H1 (cell line): ENCODE data around the gene RAMP3. TPM values are rescaled to one million over a fixed set of nuclear protein-coding genes. Genes with fewer than 3 reads are reported as not detected.
A peak's percentile ranks its signal among the peaks of the same experiment; 100 is the strongest.

ENCODE experiments used
- CTCF ChIA-PET: fragments of 300-600 bp; sonication (Branson Sonifier 250); formaldehyde crosslinking; loops from one replicate; lab custom pipeline; 2021; ENCODE audit not compliant: partially characterized antibody; lab: Charles Lee
- POLR2A ChIA-PET: fragments of 300-600 bp; sonication (Branson Sonifier 250); formaldehyde crosslinking; loops from one replicate; lab custom pipeline; 2021; ENCODE audit warnings: inconsistent platforms; ENCODE audit not compliant: partially characterized antibody; lab: Charles Lee
- DNase-seq, 2 experiments: peaks; one replicate each; pipeline versions ENCODE4 v3.0.0 to v3.0.0-alpha.2; 2010 to 2022; ENCODE audit warnings: low spot score in 2 of 2, low read depth in 1 of 2, mixed read lengths in 1 of 2
- FAIRE-seq: peaks from 2 replicates; lab custom pipeline; 2011; peaks lifted over from hg19 to GRCh38; lab: Jason Lieb, UNC
- H2AFZ ChIP-seq: 2 replicates; pipeline ENCODE4 v1.8.1; 2012; ENCODE audit warnings: low read length, inconsistent platforms
- H2AK5ac ChIP-seq: 2 replicates; pipeline ENCODE4 v1.6.1; 2013; ENCODE audit warnings: low read depth, low read length
- H2BK120ac ChIP-seq: replicated peaks from 2 replicates; pipeline ENCODE3; 2013; ENCODE audit warnings: low read depth, low read length, inconsistent platforms
- H2BK12ac ChIP-seq: 2 replicates; pipeline ENCODE4 v1.6.1; 2013; ENCODE audit warnings: low read depth, low read length
- H2BK15ac ChIP-seq: 2 replicates; pipeline ENCODE4 v1.6.1; 2013; ENCODE audit warnings: low read length
- H2BK20ac ChIP-seq: 2 replicates; pipeline ENCODE4 v1.6.1; 2013; ENCODE audit warnings: low read length
- H2BK5ac ChIP-seq: 2 replicates; pipeline ENCODE4 v1.6.1; 2013; ENCODE audit warnings: low read depth, low read length
- H3K14ac ChIP-seq: 2 replicates; pipeline ENCODE4 v1.6.1; 2013; ENCODE audit warnings: inconsistent platforms; ENCODE audit not compliant: insufficient read length
- H3K18ac ChIP-seq: 2 replicates; pipeline ENCODE4 v1.6.1; 2013; ENCODE audit warnings: low read length; ENCODE audit errors: extremely low read depth
- H3K23ac ChIP-seq: 2 replicates; pipeline ENCODE4 v1.6.1; 2013; ENCODE audit warnings: inconsistent platforms; ENCODE audit not compliant: insufficient read length
- H3K23me2 ChIP-seq: 2 replicates; pipeline ENCODE4 v1.6.1; 2013; ENCODE audit warnings: low read depth, low read length
- H3K27ac ChIP-seq: 2 replicates; pipeline ENCODE4 v1.6.1; 2011; ENCODE audit warnings: low read depth, low read length, inconsistent platforms
- H3K27me3 ChIP-seq, 4 experiments: replicated peaks in 1 of 4; 1 replicate in 1 of 4; 2 replicates in 3 of 4; pipeline versions ENCODE4 v1.6.1 to v1.8.1; 2011 to 2013; ENCODE audit warnings: low read length in 3 of 4, mild to moderate bottlenecking in 3 of 4, inconsistent platforms in 2 of 4, mixed read lengths in 2 of 4, moderate library complexity in 1 of 4; ENCODE audit not compliant: control insufficient read depth in 3 of 4, insufficient read depth in 3 of 4; ENCODE audit errors: extremely low read depth in 1 of 4
- H3K36me3 ChIP-seq, 4 experiments: 2 replicates each; pipeline versions ENCODE4 v1.6.1 to v1.8.1; 2011 to 2013; ENCODE audit warnings: mild to moderate bottlenecking in 4 of 4, low read length in 3 of 4, moderate library complexity in 2 of 4, control low read depth in 1 of 4, inconsistent platforms in 1 of 4; ENCODE audit not compliant: insufficient read depth in 4 of 4, control insufficient read depth in 2 of 4
- H3K4ac ChIP-seq: replicated peaks from 2 replicates; pipeline ENCODE3; 2013; ENCODE audit warnings: low read length, low read depth, mixed read lengths, inconsistent platforms; ENCODE audit not compliant: insufficient read length
- H3K4me1 ChIP-seq, 4 experiments: replicated peaks in 1 of 4; 1 replicate in 1 of 4; 2 replicates in 3 of 4; pipeline versions ENCODE4 v1.6.1 to v1.8.1; 2011 to 2013; ENCODE audit warnings: low read length in 3 of 4, inconsistent platforms in 2 of 4, mixed read lengths in 1 of 4; ENCODE audit not compliant: insufficient read depth in 4 of 4, control insufficient read depth in 3 of 4
- H3K4me2 ChIP-seq, 2 experiments: 2 replicates each; pipeline versions ENCODE4 v1.6.1 to v1.8.1; 2011 to 2013; ENCODE audit warnings: low read depth in 2 of 2, low read length in 2 of 2, control low read depth in 1 of 2, inconsistent platforms in 1 of 2, mild to moderate bottlenecking in 1 of 2; ENCODE audit not compliant: insufficient read depth in 1 of 2
- H3K4me3 ChIP-seq, 4 experiments: fragments of 200-600, 300-600 bp in 1 of 4; sonication (generic), shearing (Covaris generic), sonication (Bioruptor Twin) in 1 of 4; 2 replicates each; pipeline versions ENCODE4 v1.5.1 to v1.8.1; 2011 to 2016; ENCODE audit warnings: low read length in 4 of 4, low read depth in 3 of 4, control low read depth in 2 of 4, inconsistent platforms in 2 of 4, mild to moderate bottlenecking in 2 of 4, mixed read lengths in 1 of 4, moderate library complexity in 1 of 4; ENCODE audit not compliant: insufficient read depth in 2 of 4; ENCODE audit errors: extremely low read depth in 1 of 4
- H3K56ac ChIP-seq: replicated peaks from 2 replicates; pipeline ENCODE3; 2013; ENCODE audit warnings: low read depth, mild to moderate bottlenecking, mixed read lengths, low read length, inconsistent platforms; ENCODE audit not compliant: insufficient read length
- H3K79me1 ChIP-seq: 2 replicates; pipeline ENCODE4 v1.6.1; 2013; ENCODE audit warnings: low read depth, low read length, control low read depth
- H3K79me2 ChIP-seq, 2 experiments: 2 replicates each; pipeline versions ENCODE4 v1.6.1 to v1.8.1; 2012 to 2013; ENCODE audit warnings: low read length in 2 of 2, mild to moderate bottlenecking in 2 of 2, inconsistent platforms in 1 of 2; ENCODE audit not compliant: insufficient read depth in 2 of 2, control insufficient read depth in 1 of 2
- H3K9ac ChIP-seq, 4 experiments: replicated peaks in 1 of 4; 1 replicate in 1 of 4; 2 replicates in 3 of 4; pipeline versions ENCODE4 v1.6.1 to v1.8.1; 2011 to 2013; ENCODE audit warnings: low read depth in 3 of 4, low read length in 3 of 4, control low read depth in 2 of 4, mild to moderate bottlenecking in 2 of 4, moderate library complexity in 2 of 4, inconsistent platforms in 1 of 4; ENCODE audit errors: extremely low read depth in 1 of 4
- H3K9me3 ChIP-seq, 2 experiments: 2 replicates each; pipeline versions ENCODE4 v1.6.1 to v1.8.1; 2012 to 2013; ENCODE audit warnings: mild to moderate bottlenecking in 2 of 2, moderate library complexity in 2 of 2, control low read depth in 1 of 2, inconsistent platforms in 1 of 2, low read depth in 1 of 2, low read length in 1 of 2, mixed read lengths in 1 of 2; ENCODE audit not compliant: insufficient read depth in 2 of 2
- H4K20me1 ChIP-seq, 2 experiments: replicated peaks in 1 of 2; 2 replicates each; pipeline versions ENCODE3 to v1.8.1; 2011 to 2013; ENCODE audit warnings: inconsistent platforms in 2 of 2, low read length in 2 of 2, mild to moderate bottlenecking in 1 of 2; ENCODE audit not compliant: insufficient read depth in 2 of 2, control insufficient read depth in 1 of 2
- H4K5ac ChIP-seq: 2 replicates; pipeline ENCODE4 v1.6.1; 2013; ENCODE audit warnings: low read length, low read depth, mixed read lengths, inconsistent platforms; ENCODE audit not compliant: insufficient read length
- H4K8ac ChIP-seq: 2 replicates; pipeline ENCODE4 v1.8.0; 2013; ENCODE audit warnings: mild to moderate bottlenecking, moderate library complexity, low read length, inconsistent platforms; ENCODE audit not compliant: insufficient read depth; ENCODE audit errors: extremely low read depth
- H4K91ac ChIP-seq: replicated peaks from 2 replicates; pipeline ENCODE3; 2013; ENCODE audit warnings: low read length, mixed read lengths, inconsistent platforms; ENCODE audit not compliant: insufficient read length
- BRCA1 ChIP-seq: IDR thresholded peaks from 2 replicates; pipeline ENCODE4 v1.6.1; 2012; ENCODE audit warnings: low read depth, low read length, improper control_type of control experiment
- CTBP2 ChIP-seq: IDR thresholded peaks from 2 replicates; pipeline ENCODE4 v1.7.0; 2011; ENCODE audit warnings: borderline replicate concordance, mild to moderate bottlenecking, moderate library complexity, mixed read lengths, low read length; ENCODE audit not compliant: insufficient read depth, insufficient read length
- SIN3A ChIP-seq, 2 experiments: IDR thresholded peaks in 1 of 2; conservative IDR thresholded peaks in 1 of 2; 2 replicates each; pipeline ENCODE4 v1.6.1; 2011 to 2012; ENCODE audit warnings: low read length in 2 of 2, improper control_type of control experiment in 1 of 2, low read depth in 1 of 2, mild to moderate bottlenecking in 1 of 2
- WGBS, 2 experiments: shearing (Covaris generic) in 1 of 2; methylation state at CpG; one replicate each; pipeline versions ENCODE4 v1.1.6 to v1.1.7; 2013 to 2015; ENCODE audit warnings: low lambda C conversion rate in 2 of 2, mixed read lengths in 2 of 2, inconsistent platforms in 1 of 2, low coverage in 1 of 2, missing lambda C conversion rate in 1 of 2; ENCODE audit not compliant: insufficient replicate concordance in 2 of 2, insufficient coverage in 1 of 2, insufficient read length in 1 of 2; ENCODE audit errors: extremely low coverage in 1 of 2, missing lambda C conversion rate in 1 of 2; 5-methylcytosine and 5-hydroxymethylcytosine counted together
- polyA plus RNA-seq, 7 experiments: library from polyadenylated mRNA; depleted of rRNA in 3 of 7; stranded (reverse) in 5 of 7; unstranded in 2 of 7; fragments of >200 nt in 5 of 7; fragments of 200-250 nt in 2 of 7; gene quantifications; 1 replicate in 5 of 7; 2 replicates in 1 of 7; 4 replicates in 1 of 7; pipeline versions ENCODE4 v1.2.1 to v1.2.3, GENCODE V29; 2011 to 2013; ENCODE audit warnings: missing spikeins in 2 of 7, mixed read lengths in 2 of 7
- total RNA-seq: library from RNA; stranded (reverse); fragmentation: NEBNext Ultra II Directional; extraction: Animal tissue kit (Norgen Biotek cat#: 25700); gene quantifications from 2 replicates; pipeline ENCODE4 v1.2.1, GENCODE V29; 2021

The RAMP3 gene
- total and polyA plus RNA-seq, 2 of the 8 experiments (the other 6 are each of a cell fraction or from before 2014, with no cell fraction given): 0.88 to 0.98 TPM

DNA sequence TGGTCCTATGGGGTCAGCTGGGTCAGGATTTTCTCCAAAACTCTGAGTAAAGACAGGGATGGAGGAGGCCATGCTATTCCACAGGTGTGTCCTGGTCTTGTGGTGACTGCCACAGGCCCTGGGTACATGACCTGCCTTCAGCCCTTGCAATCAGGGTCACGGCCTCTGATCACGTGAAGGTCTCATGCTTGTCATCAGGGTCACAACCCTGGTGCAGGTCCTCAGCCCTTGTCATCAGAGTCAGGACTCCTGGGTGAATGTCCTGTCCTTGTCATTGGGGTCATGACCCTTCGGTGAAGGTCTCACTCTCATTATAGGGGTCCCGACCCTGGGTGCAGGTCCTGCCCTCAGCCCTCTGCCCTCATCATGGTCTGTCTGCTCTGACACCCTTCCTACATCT lies 24.2 kb upstream of the RAMP3 start:
- no peak overlapping the region for H4K91ac ChIP-seq
- FAIRE-seq (no peak), DNase-seq (no peak)
- no peak overlapping the region for H2BK5ac ChIP-seq
- TF ChIP-seq CTBP2 (no peak), SIN3A (conservative IDR thresholded peaks at IDR 0.05 in 1 of 2, IDR thresholded peaks at IDR 0.05 in 1 of 2; ENCODE audit: low read depth in 1 of 2, low read length in 2 of 2) (no peak), BRCA1 (no peak)
- 92% methylated on average over 4 of the region's 4 CpGs; no CpG with 5 or more reads in 1 of the 2 experiments for WGBS, 2 experiments
- no peak overlapping the region for H2AK5ac ChIP-seq
- H2BK120ac ChIP-seq: no peak overlapping the region
- H3K56ac ChIP-seq: no peak overlapping the region
- H2BK15ac ChIP-seq: 0 out of 2 replicates have a peak overlapping the region, but pooled peaks have one; percentile 40
- no peak overlapping the region for H2BK12ac ChIP-seq
- H2BK20ac ChIP-seq: no peak overlapping the region
- no peak overlapping the region for H3K27ac ChIP-seq
- no peaks in the 10 kb centered on the region for H3K23me2 ChIP-seq
- no peaks in the 10 kb centered on the region for H3K79me2 ChIP-seq
- no peak overlapping the region for H4K5ac ChIP-seq
- CTCF ChIA-PET: interaction anchor here (0.6 to 6.1 kb wide), 6 partner anchors 8 to 160 kb away, joined by 3 to 105 read pairs (median 3); no protein-coding TSS in a partner anchor
- H3K23ac ChIP-seq: no peak overlapping the region
- no peak overlapping the region for H3K14ac ChIP-seq
- POLR2A ChIA-PET: interaction anchor here (0.6 to 1.4 kb wide), 4 partner anchors 18 to 918 kb away, joined by 3 read pairs; partner anchors contain the start of gene TBRG4
- no peaks in the 10 kb centered on the region for H4K20me1 ChIP-seq
- no peaks in the 10 kb centered on the region for H3K9me3 ChIP-seq
- H3K4me2 ChIP-seq: no peak overlapping the region
- H3K4me1 ChIP-seq: no peaks in the 10 kb centered on the region
- H4K8ac ChIP-seq: no peak overlapping the region
- no peaks in the 10 kb centered on the region for H3K27me3 ChIP-seq
- no peak overlapping the region for H3K18ac ChIP-seq
- no peaks in the 10 kb centered on the region for H3K36me3 ChIP-seq
- H3K9ac ChIP-seq: no peak overlapping the region
- H3K79me1 ChIP-seq: no peaks in the 10 kb centered on the region
- H3K4ac ChIP-seq: no peak overlapping the region
- no peak overlapping the region for H3K4me3 ChIP-seq
- H2AFZ ChIP-seq: no peak overlapping the region
